ES-I3 (cell line): ENCODE data around the gene ZNF331.
A peak's percentile ranks its signal among the peaks of the same experiment; 100 is the strongest.

Source experiments
- H3K36me3 ChIP-seq: 2 replicates; pipeline ENCODE4 v1.6.1; 2013; ENCODE audit warnings: mild to moderate bottlenecking, low read length, control low read depth, moderate library complexity; ENCODE audit not compliant: insufficient read depth
- H3K4me1 ChIP-seq: 2 replicates; pipeline ENCODE4 v1.6.1; 2013; ENCODE audit warnings: mild to moderate bottlenecking, control low read depth, low read length; ENCODE audit not compliant: insufficient read depth
- H3K9ac ChIP-seq: 2 replicates; pipeline ENCODE4 v1.6.1; 2013; ENCODE audit warnings: low read depth, mild to moderate bottlenecking, low read length, moderate library complexity
- H3K9me3 ChIP-seq: 2 replicates; pipeline ENCODE4 v1.6.1; 2013; ENCODE audit warnings: mild to moderate bottlenecking, low read length, moderate library complexity; ENCODE audit not compliant: control insufficient read depth, insufficient read depth

ZNF331 gene

DNA sequence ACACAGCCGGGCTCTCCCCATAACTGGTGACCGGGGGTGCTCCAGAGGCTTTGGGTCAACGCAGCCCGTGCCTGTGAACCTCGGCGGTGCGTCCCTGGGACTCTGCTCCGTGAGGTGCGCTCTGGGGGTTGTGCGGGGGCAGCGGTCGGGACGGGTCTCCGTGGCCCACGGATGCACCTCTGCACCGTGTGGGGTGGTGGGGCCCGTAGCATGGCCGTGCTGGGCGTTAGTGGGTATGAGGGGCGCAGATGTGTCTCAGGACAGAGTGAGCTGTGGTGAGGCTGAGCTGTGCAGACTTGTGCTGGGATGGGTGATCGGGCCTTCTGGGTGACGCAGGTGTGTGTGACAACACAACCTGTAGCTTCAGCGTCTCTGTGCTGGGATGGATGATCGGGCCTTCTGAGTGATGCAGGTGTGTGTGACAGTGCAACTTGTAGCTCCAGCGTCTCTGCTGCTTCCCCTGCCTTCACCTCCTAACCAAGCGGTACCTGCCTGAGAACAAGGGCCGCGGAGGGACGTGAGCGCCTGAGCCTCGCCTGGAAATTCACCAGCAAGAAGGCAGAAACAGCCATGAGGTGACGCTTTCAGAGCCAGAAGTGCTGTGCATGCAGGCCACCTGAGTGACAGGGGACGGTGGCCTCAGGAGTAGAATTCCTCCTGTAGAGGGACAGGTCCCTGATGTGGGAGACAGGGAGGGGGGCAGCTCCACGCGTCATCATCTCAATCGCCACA is 599 bp downstream of the ZNF331 start:
- Histone ChIP-seq H3K36me3 (peaks cover 6% of the 10 kb centered on the region), H3K4me1 (no peaks in the 10 kb centered on the region), H3K9ac (peak overlapping the region; percentile 52), H3K9me3 (no peaks in the 10 kb centered on the region)

DNA sequence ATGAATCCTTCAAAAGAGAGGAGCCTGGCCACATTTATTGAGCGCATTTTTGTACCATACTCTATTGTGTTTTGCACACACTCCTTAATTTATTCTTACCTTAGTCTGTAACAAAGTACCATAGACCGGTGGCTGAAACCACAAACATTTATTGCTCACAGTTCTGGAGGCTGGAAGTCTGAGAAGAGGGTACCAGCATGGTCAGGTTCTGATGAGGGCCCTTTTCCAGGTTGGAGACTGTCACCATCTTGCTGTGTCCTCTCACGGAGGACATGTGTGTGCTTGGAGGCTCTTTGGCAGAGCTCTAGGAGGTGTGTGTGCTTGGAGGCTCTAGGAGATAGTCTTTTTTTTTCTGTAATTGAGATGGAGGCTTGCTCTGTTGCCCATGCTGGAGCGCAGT is 2.1 kb downstream of the ZNF331 start:
- Histone ChIP-seq H3K4me1 (no peaks in the 10 kb centered on the region), H3K36me3 (peaks cover 6% of the 10 kb centered on the region), H3K9ac (no peak overlapping the region), H3K9me3 (no peaks in the 10 kb centered on the region)

DNA sequence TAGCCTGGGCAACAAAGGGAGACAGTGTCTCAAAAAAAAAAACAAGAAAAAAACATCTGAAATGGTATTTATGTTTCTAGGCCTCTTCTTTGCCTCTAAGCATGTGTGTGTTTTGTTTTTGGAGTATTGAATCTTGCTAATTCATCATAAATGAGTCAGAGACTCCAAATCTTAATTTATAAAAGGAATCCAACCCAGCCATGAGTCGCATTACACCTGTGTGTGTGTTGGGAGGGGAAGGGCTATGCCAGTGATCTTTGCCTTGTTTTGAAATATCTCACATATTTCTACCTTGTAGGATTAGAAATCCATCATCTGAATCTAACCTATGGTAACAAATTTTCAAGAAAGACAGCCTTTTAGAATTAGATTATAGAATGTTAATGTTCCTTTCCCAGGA is 4.0 kb downstream of the ZNF331 start:
- peaks cover 6% of the 10 kb centered on the region; the same call in 1 of the 2 replicates for H3K36me3 ChIP-seq
- H3K9ac ChIP-seq: no peak overlapping the region
- H3K9me3 ChIP-seq: no peaks in the 10 kb centered on the region
- no peaks in the 10 kb centered on the region for H3K4me1 ChIP-seq

DNA sequence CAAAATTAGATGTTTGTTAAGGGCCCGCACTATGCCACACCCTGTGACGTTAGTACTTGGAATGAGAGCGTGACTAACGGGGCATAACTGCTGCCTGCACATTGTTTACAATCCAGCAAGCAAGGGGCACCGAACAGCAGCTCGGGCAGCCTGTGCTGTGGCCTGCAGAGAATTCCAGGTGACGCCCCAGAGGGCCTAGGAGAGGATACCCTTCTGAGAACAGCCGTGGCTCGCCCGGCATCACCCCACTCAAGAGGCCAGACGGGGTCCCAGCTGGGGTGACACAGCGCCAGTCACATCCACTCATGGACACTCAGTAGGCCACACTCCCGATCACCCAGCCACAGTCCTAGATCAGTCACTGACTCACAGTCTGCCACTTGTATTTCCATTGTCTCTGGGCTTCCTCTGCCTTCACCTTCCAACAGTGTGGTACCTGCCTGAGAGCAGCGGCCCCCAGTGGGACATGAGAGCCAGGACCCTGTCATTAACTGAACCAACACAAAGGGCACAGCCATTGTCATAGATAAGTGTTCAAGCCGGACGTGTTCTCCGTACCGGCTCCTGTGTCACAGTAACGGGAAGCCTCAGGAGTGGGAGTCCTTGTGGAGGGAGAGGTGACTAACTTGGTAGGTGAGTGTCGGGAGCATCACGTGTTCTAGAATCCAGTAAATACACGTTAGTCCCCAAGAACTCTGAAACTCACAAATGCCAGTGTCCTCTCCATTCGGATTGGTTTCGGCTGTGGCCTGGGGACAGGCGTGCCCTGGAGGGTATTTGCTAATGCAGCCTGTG is 7.5 kb downstream of the ZNF331 start:
- H3K9me3 ChIP-seq: no peaks in the 10 kb centered on the region
- peaks cover 6% of the 10 kb centered on the region for H3K4me1 ChIP-seq
- H3K36me3 ChIP-seq: no peaks in the 10 kb centered on the region; the same call in 1 of the 2 replicates
- no peak overlapping the region for H3K9ac ChIP-seq

DNA sequence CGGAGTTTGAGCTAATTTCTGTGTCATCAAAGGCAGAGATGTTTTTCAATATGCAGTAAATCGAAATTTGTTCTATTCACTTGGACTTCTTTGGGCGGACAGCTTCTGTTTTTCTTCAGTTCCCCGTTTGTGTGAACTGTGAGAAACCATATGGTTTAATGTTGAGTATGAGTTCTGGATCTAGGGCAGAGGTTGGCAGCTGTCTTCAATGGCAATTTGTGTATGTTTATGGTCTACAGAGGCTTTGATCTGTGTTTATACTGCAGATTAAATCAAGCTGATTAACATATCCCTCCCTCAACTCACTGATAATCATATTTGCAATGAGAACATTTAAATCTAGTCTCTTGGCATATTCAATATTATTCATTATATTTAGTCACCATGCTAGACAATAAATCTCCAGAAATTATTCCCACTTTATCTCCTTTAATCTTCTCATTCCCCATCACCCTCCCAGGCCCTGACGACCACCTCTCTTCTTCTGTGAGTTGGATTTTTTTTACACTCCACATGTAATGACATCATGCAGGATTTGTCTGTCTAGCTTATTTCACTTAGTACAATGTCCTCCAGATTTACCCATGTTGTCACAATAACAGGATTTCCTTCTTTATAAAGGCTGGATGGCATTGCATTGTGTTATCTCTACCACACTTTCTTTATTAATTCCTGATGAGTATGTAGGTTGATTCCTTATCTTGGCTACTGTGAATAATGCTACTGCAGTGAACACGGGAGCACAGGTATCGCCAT is 9.0 kb downstream of the ZNF331 start:
- H3K9ac ChIP-seq: no peak overlapping the region
- peaks cover 6% of the 10 kb centered on the region for H3K4me1 ChIP-seq
- H3K36me3 ChIP-seq: no peaks in the 10 kb centered on the region; the same call in 1 of the 2 replicates
- H3K9me3 ChIP-seq: no peaks in the 10 kb centered on the region

DNA sequence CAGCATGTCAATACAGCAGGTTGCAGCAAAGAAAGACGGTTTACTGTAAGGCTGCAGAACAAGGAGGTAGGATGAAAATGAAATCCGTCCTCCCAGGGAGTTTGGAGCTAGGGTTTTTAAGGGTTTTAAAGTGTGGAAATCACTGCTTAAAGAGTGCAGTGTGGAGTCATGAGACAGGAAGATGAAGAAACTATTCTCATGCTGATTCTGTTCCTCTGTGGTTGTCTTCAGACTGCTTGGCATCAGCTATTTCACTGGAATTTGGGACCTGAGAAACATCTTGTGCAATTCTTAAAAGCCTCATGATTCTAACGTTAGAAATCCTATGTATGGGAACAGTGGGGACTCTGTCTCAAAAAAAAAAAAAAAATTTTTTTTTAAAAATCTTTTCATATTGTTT is 11.4 kb downstream of the ZNF331 start:
- no peak overlapping the region for H3K9ac ChIP-seq

DNA sequence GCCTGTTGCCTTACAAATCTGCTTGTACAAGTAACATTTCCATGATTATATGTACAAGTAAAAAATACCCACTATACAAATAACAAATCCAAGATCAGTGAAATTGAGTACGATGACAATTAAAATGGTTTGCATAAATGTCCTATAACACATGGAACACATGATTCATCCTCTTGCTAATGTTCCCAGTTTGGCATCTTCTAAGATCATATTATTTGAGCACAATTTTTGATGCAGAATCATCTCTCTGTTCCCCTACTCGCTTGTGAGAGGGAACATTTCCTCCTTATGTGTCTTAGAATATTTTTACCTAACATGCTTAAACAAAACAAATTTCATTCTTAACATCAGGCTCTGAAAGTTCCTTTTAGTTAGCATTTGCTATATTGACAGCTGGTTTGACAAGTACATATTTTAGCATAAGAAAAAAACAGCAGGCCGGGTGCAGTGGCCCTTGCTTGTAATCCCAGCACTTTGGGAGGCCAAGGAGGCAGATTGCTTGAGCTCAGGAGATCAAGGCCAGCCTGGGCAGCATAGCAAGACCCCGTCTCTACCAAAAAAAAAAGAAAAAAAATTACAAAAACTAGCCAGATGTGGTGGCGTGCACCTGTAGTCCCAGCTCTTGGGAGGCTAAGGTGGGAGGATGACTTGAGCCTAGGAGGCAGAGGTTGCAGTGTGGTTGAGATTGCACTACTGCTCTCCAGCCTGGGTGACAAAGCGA is 14.2 kb downstream of the ZNF331 start:
- Histone ChIP-seq H3K9me3 (no peaks in the 10 kb centered on the region), H3K9ac (no peak overlapping the region), H3K4me1 (peaks cover 6% of the 10 kb centered on the region), H3K36me3 (no peaks in the 10 kb centered on the region; the same call in 1 of the 2 replicates)

More for the DNA sequence above, 11.4 kb downstream of the ZNF331 start:
- Histone ChIP-seq H3K36me3 (no peaks in the 10 kb centered on the region), H3K9me3 (no peaks in the 10 kb centered on the region), H3K4me1 (peaks cover 6% of the 10 kb centered on the region)

GRCh38 chr19:53553156-53553555 is 15.2 kb downstream of the ZNF331 start:
- H3K9me3 ChIP-seq: no peaks in the 10 kb centered on the region
- H3K36me3 ChIP-seq: no peaks in the 10 kb centered on the region; the same call in 1 of the 2 replicates
- H3K9ac ChIP-seq: no peak overlapping the region
- peaks cover 6% of the 10 kb centered on the region for H3K4me1 ChIP-seq

GRCh38 chr19:53553865-53554791 is 16.2 kb downstream of the ZNF331 start:
- Histone ChIP-seq H3K9ac (no peak overlapping the region), H3K36me3 (no peaks in the 10 kb centered on the region; the same call in 1 of the 2 replicates), H3K4me1 (peaks cover 3% of the 10 kb centered on the region), H3K9me3 (no peaks in the 10 kb centered on the region)

DNA sequence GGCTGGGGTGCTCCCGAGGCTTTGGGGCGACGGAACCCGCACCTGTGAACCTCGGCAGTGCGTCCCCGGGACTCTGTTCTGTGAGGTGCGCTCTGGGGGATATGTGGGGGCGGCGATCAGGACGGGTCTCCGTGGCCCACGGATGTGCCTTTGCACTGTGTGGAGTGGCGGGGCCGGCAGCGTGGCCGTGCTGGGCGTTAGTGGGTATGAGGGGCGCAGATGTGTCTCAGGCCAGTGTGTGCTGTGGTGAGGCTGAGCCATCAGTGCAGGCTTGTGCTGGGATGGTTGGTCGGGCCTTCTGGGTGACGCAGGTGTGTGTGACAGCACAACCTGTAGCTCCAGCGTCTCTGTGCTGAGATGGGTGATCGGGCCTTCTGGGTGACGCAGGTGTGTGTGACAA is 16.9 kb downstream of the ZNF331 start:
- no peak overlapping the region for H3K9ac ChIP-seq
- no peaks in the 10 kb centered on the region for H3K4me1 ChIP-seq
- no peaks in the 10 kb centered on the region; the same call in 1 of the 2 replicates for H3K36me3 ChIP-seq
- no peaks in the 10 kb centered on the region for H3K9me3 ChIP-seq

GRCh38 chr19:53555352-53555751 is 17.4 kb downstream of the ZNF331 start:
- Histone ChIP-seq H3K4me1 (no peaks in the 10 kb centered on the region), H3K9ac (no peak overlapping the region), H3K9me3 (no peaks in the 10 kb centered on the region), H3K36me3 (no peaks in the 10 kb centered on the region; the same call in 1 of the 2 replicates)

- Histone ChIP-seq H3K9me3 (peaks cover 12% of the 10 kb centered on the region), H3K36me3 (peaks cover 15% of the 10 kb centered on the region), H3K9ac (no peak overlapping the region), H3K4me1 (no peaks in the 10 kb centered on the region)
Observed at GRCh38 chr19:53571339-53571738, 33.4 kb downstream of the ZNF331 start.
